Measurements from ENCODE around the gene DDO.

- TF ChIP-seq CTCF (IDR thresholded peaks at IDR 0.05; ENCODE audit: poor library complexity, severe bottlenecking), result no peak
- TF ChIP-seq POLR2AphosphoS5 (IDR thresholded peaks at IDR 0.05), result no peak
- TF ChIP-seq, protein P1, sequence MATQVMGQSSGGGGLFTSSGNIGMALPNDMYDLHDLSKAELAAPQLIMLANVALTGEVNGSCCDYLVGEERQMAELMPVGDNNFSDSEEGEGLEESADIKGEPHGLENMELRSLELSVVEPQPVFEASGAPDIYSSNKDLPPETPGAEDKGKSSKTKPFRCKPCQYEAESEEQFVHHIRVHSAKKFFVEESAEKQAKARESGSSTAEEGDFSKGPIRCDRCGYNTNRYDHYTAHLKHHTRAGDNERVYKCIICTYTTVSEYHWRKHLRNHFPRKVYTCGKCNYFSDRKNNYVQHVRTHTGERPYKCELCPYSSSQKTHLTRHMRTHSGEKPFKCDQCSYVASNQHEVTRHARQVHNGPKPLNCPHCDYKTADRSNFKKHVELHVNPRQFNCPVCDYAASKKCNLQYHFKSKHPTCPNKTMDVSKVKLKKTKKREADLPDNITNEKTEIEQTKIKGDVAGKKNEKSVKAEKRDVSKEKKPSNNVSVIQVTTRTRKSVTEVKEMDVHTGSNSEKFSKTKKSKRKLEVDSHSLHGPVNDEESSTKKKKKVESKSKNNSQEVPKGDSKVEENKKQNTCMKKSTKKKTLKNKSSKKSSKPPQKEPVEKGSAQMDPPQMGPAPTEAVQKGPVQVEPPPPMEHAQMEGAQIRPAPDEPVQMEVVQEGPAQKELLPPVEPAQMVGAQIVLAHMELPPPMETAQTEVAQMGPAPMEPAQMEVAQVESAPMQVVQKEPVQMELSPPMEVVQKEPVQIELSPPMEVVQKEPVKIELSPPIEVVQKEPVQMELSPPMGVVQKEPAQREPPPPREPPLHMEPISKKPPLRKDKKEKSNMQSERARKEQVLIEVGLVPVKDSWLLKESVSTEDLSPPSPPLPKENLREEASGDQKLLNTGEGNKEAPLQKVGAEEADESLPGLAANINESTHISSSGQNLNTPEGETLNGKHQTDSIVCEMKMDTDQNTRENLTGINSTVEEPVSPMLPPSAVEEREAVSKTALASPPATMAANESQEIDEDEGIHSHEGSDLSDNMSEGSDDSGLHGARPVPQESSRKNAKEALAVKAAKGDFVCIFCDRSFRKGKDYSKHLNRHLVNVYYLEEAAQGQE (IDR thresholded peaks at IDR 0.05; ENCODE audit: borderline replicate concordance), result no peak
- no peak for TF ChIP-seq EP300 (conservative IDR thresholded peaks at IDR 0.05; ENCODE audit: poor library complexity, severe bottlenecking)
- TF ChIP-seq MXI1 (conservative IDR thresholded peaks at IDR 0.05; ENCODE audit: poor library complexity, severe bottlenecking), result no peak
- TF ChIP-seq EZH2 (IDR thresholded peaks at IDR 0.05; ENCODE audit: borderline replicate concordance, insufficient read depth, low read length, poor library complexity, severe bottlenecking), result no peak
- TF ChIP-seq TAF1 (IDR thresholded peaks at IDR 0.05; ENCODE audit: low read depth), result no peak
- TF ChIP-seq SMC3 (conservative IDR thresholded peaks at IDR 0.05; ENCODE audit: poor library complexity), result no peak
- no peak for TF ChIP-seq RAD21 (conservative IDR thresholded peaks at IDR 0.05)
These were observed 27.4 kb downstream of the DDO start for GRCh38 chr6:110387986-110388385.

Measured in neural cell (in vitro differentiated cells).